SK-N-SH (cell line): Measurements from ENCODE around the gene DENND1C. TPM values are rescaled to one million over a fixed set of nuclear protein-coding genes. Genes with fewer than 3 reads are reported as not detected.

Experiments used
- CTCF ChIA-PET: fragments of 300-600, 350-600 bp; formaldehyde crosslinking; extraction: SDS; loops from one replicate; lab custom pipeline; 2021; lab: Yijun Ruan, JAX
- POLR2A ChIA-PET: fragments of 350-600 bp; sonication (Branson Sonifier 250); formaldehyde crosslinking; extraction: SDS; loops from one replicate; lab custom pipeline; 2020; ENCODE audit warnings: antibody characterized with exemption, inconsistent platforms; lab: Yijun Ruan, JAX
- DNase-seq: peaks from one replicate; pipeline ENCODE4 v3.0.0; 2012
- H2AFZ ChIP-seq: fragments of 200-600 bp; sonication (generic); 2 replicates; pipeline ENCODE4 v1.8.1; 2016; ENCODE audit warnings: antibody characterized with exemption, mild to moderate bottlenecking, low read depth
- H3F3A ChIP-seq: fragments of 200-600 bp; sonication (generic); replicated peaks from 2 replicates; pipeline ENCODE3; 2016; ENCODE audit warnings: antibody characterized with exemption, mild to moderate bottlenecking; ENCODE audit not compliant: insufficient read depth
- H3K27ac ChIP-seq, 2 experiments: fragments of 200-500 bp in 1 of 2; fragments of 200-600 bp in 1 of 2; sonication (Bioruptor generic) in 1 of 2; sonication (generic), shearing (Covaris generic) in 1 of 2; 2 replicates each; pipeline versions ENCODE4 v1.5.1 to v1.6.1; 2014 to 2016; ENCODE audit warnings: low read depth in 2 of 2, inconsistent platforms in 1 of 2, low read length in 1 of 2, mild to moderate bottlenecking in 1 of 2, mixed read lengths in 1 of 2
- H3K27me3 ChIP-seq: fragments of 200-600 bp; sonication (generic), shearing (Covaris generic); 2 replicates; pipeline ENCODE4 v1.6.1; 2016; ENCODE audit warnings: mixed run types; ENCODE audit not compliant: insufficient read depth
- H3K36me3 ChIP-seq, 2 experiments: fragments of 200-500 bp in 1 of 2; fragments of 200-600 bp in 1 of 2; sonication (Bioruptor generic) in 1 of 2; sonication (generic) in 1 of 2; replicated peaks in 1 of 2; 2 replicates each; pipeline versions ENCODE3 to v1.5.1; 2014 to 2016; ENCODE audit warnings: low read length in 1 of 2, mild to moderate bottlenecking in 1 of 2; ENCODE audit not compliant: insufficient read depth in 2 of 2, control insufficient read depth in 1 of 2
- H3K4me1 ChIP-seq, 2 experiments: fragments of 200-500 bp in 1 of 2; fragments of 200-600 bp in 1 of 2; sonication (Bioruptor generic) in 1 of 2; sonication (generic), shearing (Covaris generic) in 1 of 2; 2 replicates each; pipeline versions ENCODE4 v1.5.1 to v1.6.1; 2014 to 2016; ENCODE audit warnings: low read depth in 1 of 2, low read length in 1 of 2, mixed run types in 1 of 2; ENCODE audit not compliant: insufficient read depth in 2 of 2, control insufficient read depth in 1 of 2
- H3K4me2 ChIP-seq: fragments of 200-600 bp; sonication (generic), shearing (Covaris generic); 2 replicates; pipeline ENCODE4 v1.6.1; 2017; ENCODE audit warnings: mixed run types
- H3K4me3 ChIP-seq, 2 experiments: fragments of 200-500 bp in 1 of 2; fragments of 200-600 bp in 1 of 2; sonication (Bioruptor generic) in 1 of 2; sonication (generic), shearing (Covaris generic) in 1 of 2; 2 replicates each; pipeline versions ENCODE4 v1.5.1 to v1.8.1; 2014 to 2016; ENCODE audit warnings: low read depth in 2 of 2, inconsistent platforms in 1 of 2, low read length in 1 of 2, mild to moderate bottlenecking in 1 of 2, mixed read lengths in 1 of 2, moderate library complexity in 1 of 2
- H3K79me2 ChIP-seq: fragments of 200-600 bp; sonication (generic); 2 replicates; pipeline ENCODE4 v1.8.1; 2017; ENCODE audit warnings: mild to moderate bottlenecking; ENCODE audit not compliant: insufficient read depth
- H3K9ac ChIP-seq: fragments of 200-600 bp; sonication (generic); 2 replicates; pipeline ENCODE4 v1.6.1; 2017; ENCODE audit warnings: mixed run types
- H3K9me2 ChIP-seq: fragments of 200-600 bp; sonication (generic); 2 replicates; pipeline ENCODE4 v1.6.1; 2017; ENCODE audit warnings: mixed run types
- H3K9me3 ChIP-seq: fragments of 200-600 bp; sonication (generic); 2 replicates; pipeline ENCODE4 v1.6.1; 2017; ENCODE audit warnings: mixed run types, mild to moderate bottlenecking, moderate library complexity
- H4K20me1 ChIP-seq: fragments of 200-600 bp; sonication (generic); 2 replicates; pipeline ENCODE4 v1.6.1; 2017; ENCODE audit warnings: mild to moderate bottlenecking, mixed run types; ENCODE audit not compliant: insufficient read depth
- CTCF ChIP-seq: fragments of 200-600 bp; sonication (generic); IDR thresholded peaks from 2 replicates; pipeline ENCODE4 v1.6.1; 2017; ENCODE audit warnings: antibody characterized with exemption, mild to moderate bottlenecking, moderate library complexity
- ELF1 ChIP-seq: IDR thresholded peaks from 2 replicates; pipeline ENCODE4 v1.4.0; 2012
- IRF3 ChIP-seq: fragments of 150-350 bp; IDR thresholded peaks from 2 replicates; pipeline ENCODE4 v1.6.1; 2016; ENCODE audit warnings: mild to moderate bottlenecking, low read depth, low read length
- MAX ChIP-seq: IDR thresholded peaks from 2 replicates; pipeline ENCODE4 v1.4.0; 2012; ENCODE audit warnings: low read depth
- MEF2A ChIP-seq: IDR thresholded peaks from 2 replicates; pipeline ENCODE4 v1.4.0; 2012; ENCODE audit warnings: low read depth, borderline replicate concordance
- MXI1 ChIP-seq: IDR thresholded peaks from 2 replicates; pipeline ENCODE4 v1.6.1; 2012; ENCODE audit warnings: mild to moderate bottlenecking, low read depth, low read length, improper control_type of control experiment
- RXRA ChIP-seq: IDR thresholded peaks from 2 replicates; pipeline ENCODE4 v1.4.0; 2012; ENCODE audit warnings: low read depth, mild to moderate bottlenecking, borderline replicate concordance
- SIN3A ChIP-seq: IDR thresholded peaks from 2 replicates; pipeline ENCODE4 v1.6.1; 2012; ENCODE audit warnings: low read depth, mild to moderate bottlenecking, low read length, moderate library complexity, borderline replicate concordance
- TCF12 ChIP-seq: IDR thresholded peaks from 2 replicates; pipeline ENCODE4 v1.4.0; 2012
- USF2 ChIP-seq: fragments of 150-350 bp; IDR thresholded peaks from 2 replicates; pipeline ENCODE4 v1.6.1; 2017; ENCODE audit warnings: antibody characterized with exemption, low read length, low read depth, borderline replicate concordance
- YY1 ChIP-seq: IDR thresholded peaks from 2 replicates; pipeline ENCODE4 v1.4.0; 2012; ENCODE audit warnings: low read depth, mild to moderate bottlenecking
- WGBS: methylation state at CpG from one replicate; pipeline ENCODE4 v1.1.6; 2017; ENCODE audit warnings: low lambda C conversion rate; 5-methylcytosine and 5-hydroxymethylcytosine counted together
- polyA plus RNA-seq, 3 experiments: library from polyadenylated mRNA; depleted of rRNA; stranded (reverse); fragments of >200 nt; gene quantifications; 2 replicates each; pipeline ENCODE4 v1.2.3, GENCODE V29; 2012

DENND1C gene
- polyA plus RNA-seq, 1 of the 3 experiments (the other 2 are of a cell fraction), result 0.05 TPM

GRCh38 chr19:6527893-6528543 lies 46.4 kb upstream of the DENND1C start:
- Histone ChIP-seq H3K4me3 (no peak overlapping the region), H4K20me1 (no peaks in the 10 kb centered on the region), H3K79me2 (peaks cover 14% of the 10 kb centered on the region), H3K36me3 (no peaks in the 10 kb centered on the region), H3K9me3 (no peaks in the 10 kb centered on the region), H3K9ac (no peak overlapping the region), H3K9me2 (no peaks in the 10 kb centered on the region), H3K4me2 (no peak overlapping the region), H3K27me3 (peaks cover 15% of the 10 kb centered on the region; the same call in 1 of the 2 replicates), H3K27ac (no peak overlapping the region), H2AFZ (no peak overlapping the region), H3F3A (peaks cover 4% of the 10 kb centered on the region), H3K4me1 (no peaks in the 10 kb centered on the region; a peak in 1 of 4 replicates)
- 69% methylated on average over 17 of the region's 17 CpGs for WGBS
- TF ChIP-seq IRF3, result no peak
- no peak for TF ChIP-seq USF2
- no peak for TF ChIP-seq MXI1
- no peak for TF ChIP-seq RXRA
- DNase-seq, result no peak
- ChIA-PET POLR2A (no interaction called here), CTCF (interaction anchor here (1.9 kb wide), 1 partner anchor 11 kb away, joined by 6 read pairs; no protein-coding TSS in a partner anchor)

GRCh38 chr19:6524311-6524710 lies 42.7 kb upstream of the DENND1C start:
- no peaks in the 10 kb centered on the region for H3K4me1 ChIP-seq
- no peaks in the 10 kb centered on the region for H3K79me2 ChIP-seq
- H4K20me1 ChIP-seq, result no peaks in the 10 kb centered on the region
- H3K27me3 ChIP-seq, result no peaks in the 10 kb centered on the region
- H3K9me3 ChIP-seq, result no peaks in the 10 kb centered on the region
- CTCF ChIA-PET, result interaction anchor here (0.7 kb wide), 1 partner anchor 339 kb away, joined by 4 read pairs; no protein-coding TSS in a partner anchor
- POLR2A ChIA-PET, result no interaction called here
- no peak for DNase-seq
- TF ChIP-seq CTCF (no peak), TCF12 (no peak), YY1 (no peak), MEF2A (no peak), ELF1 (no peak), MAX (no peak), SIN3A (no peak)
- whole genome bisulfite sequencing, result 78% methylated on average over 2 of the region's 2 CpGs
- H3K4me2 ChIP-seq, result no peak overlapping the region
- no peak overlapping the region for H3K4me3 ChIP-seq
- H3K9me2 ChIP-seq, result no peaks in the 10 kb centered on the region
- H3F3A ChIP-seq, result peaks cover under 1% of the 10 kb centered on the region
- H3K9ac ChIP-seq, result no peak overlapping the region
- H3K36me3 ChIP-seq, result no peaks in the 10 kb centered on the region
- no peak overlapping the region for H2AFZ ChIP-seq
- H3K27ac ChIP-seq, result no peak overlapping the region
